ENCODE measurements around the gene UNC5B.

UNC5B gene

DNA sequence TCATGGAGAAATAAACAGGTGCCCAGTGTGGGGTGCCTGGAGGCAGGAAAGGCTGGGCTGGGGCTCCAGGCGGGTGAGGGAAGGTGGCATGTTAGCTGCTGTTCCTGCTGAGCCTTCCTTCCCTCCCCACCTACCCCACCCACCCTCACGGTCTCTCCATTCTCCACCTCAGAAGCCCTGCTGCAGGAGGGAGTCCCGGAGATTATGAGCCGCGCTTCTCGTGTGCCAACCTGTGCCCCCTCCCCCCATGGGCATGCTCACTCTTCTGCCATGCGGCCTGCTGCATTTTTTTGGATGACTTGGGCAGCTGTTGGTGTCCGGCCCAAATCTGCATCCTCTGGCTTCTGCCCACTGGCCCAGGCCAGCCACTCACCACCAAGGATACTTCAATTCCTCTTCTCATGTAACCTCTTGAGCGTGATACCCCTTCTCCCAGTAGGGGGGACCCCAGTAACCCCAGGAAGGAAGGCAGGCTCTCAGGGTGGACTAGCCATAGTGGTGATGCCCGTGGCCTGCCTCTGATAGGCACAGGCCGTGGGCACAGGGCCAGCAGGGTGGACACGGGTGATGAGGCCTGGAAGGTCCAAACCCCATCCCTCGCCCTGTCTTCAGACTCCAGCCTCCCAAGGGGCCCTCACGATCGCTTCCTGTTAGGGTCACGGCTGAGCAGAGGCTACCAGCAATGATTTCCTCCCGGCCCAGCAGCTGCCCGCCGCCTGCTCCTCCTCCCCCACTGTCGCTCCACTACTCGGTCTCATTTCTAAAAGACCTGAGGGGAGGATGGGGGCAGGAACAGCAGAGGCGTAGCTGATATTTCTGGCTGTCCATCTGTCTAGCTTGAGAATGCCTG lies 27.8 kb downstream of the UNC5B start:
- no peak for DNase-seq

- DNase-seq: no peak
Measured at GRCh38 chr10:71241114-71241829, 28.9 kb downstream of the UNC5B start.

- no peak for DNase-seq
Measured at GRCh38 chr10:71241830-71242621, 29.7 kb downstream of the UNC5B start.

DNA sequence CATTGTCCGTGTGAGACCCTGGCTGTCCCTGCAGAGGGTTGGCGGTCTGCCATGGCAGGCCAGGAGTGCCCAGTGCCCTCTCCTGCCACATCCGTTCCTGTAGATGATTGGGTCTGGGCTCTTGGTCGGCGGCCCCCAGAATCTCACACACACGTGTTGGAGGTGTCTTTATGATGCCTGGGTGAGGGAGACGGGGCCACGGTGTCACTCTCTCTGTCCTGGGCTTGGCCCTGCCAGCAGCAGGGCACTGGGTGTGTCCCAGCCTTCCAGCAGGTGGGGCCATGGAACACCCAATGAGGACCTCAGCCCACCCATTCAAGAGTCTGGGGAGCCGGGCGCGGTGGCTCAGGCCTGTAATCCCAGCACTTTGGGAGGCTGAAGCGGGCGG lies 30.2 kb downstream of the UNC5B start:
- DNase-seq: no peak

GRCh38 chr10:71243756-71244395 lies 31.5 kb downstream of the UNC5B start:
- DNase-seq: no peak

- DNase-seq: no peak
Measured at GRCh38 chr10:71244431-71245419, 32.4 kb downstream of the UNC5B start.

DNA sequence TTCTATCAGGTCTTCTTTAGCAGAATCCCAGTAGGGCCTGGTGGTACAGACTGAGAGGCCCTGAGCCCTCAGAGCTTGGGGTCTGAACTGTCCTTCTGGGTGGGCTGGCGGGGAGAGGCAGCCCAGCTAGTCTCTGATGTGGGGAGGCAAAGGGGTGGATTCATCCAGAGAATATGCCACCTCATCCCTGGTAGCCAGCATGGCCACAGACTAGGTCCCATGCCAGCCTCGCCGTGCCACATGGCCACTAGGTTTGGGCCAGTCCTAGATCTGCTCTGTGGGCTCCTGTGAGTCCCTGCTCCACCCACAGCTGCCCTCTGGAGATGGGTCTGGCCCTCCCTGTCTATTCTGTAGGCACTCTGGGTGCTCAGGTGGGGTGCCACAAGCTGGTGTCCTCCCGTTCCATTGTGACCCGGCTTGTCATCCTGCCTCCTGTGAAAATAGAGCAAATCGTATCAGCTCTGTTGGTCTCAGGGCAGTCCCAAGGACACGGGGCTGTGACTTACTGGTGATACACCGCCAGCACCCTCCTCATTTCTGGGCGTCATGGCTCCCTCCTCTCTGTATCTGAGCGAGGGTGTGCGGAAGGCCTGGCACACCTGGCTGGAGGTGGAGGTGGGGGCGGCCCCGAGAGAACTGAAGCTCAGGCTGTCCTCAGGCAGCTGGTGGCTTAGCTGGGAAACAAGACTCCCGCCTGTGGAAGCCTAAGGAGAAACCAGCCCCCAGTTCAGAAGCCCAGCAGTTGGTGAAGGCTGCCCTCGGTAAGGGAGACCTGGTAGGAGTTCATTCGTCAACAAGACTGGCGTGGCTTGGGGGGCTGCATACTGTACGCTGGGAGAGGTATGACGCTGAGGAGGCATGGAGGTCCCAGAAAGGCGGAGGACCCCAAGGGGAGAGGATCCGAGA lies 33.3 kb downstream of the UNC5B start:
- DNase-seq: no peak

DNA sequence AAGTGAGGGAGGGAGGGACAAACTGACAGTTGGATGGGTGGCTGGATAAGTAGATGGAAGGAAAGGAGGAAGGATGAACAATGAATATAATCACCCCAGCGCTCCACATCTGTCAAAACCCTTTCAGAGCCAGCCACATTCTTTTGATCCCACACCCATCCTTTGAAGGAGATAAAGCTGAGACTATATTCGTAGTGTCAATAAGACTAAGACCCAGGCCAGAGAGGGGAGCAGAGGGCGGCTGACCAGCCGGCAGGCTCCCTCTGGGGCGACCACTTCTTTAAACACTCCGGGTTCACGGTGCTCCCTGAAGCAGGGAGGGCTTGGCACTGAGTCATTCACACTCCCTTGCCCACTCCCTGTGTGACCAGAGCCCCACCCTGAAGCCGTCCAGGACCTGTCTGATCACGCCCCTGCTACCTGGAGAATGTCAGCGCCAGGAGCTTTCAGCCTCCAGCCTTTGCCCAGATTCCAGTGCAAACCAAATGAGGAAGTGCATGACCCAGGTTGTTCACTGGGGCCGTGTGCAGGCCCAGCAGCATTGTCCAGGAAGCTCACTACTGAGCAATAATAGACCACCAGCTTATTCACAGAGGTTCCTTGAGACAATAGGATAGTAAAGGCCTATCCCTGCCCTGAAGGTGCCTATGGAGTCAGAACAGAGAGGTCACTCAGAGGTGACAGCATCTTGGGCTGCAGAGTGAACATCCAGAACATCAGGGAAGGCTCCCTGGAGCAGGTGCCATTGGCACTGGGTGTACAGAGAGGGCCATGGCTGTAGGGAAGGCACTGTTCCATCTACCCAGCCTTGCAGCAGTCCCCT lies 34.4 kb downstream of the UNC5B start:
- no peak for DNase-seq

DNA sequence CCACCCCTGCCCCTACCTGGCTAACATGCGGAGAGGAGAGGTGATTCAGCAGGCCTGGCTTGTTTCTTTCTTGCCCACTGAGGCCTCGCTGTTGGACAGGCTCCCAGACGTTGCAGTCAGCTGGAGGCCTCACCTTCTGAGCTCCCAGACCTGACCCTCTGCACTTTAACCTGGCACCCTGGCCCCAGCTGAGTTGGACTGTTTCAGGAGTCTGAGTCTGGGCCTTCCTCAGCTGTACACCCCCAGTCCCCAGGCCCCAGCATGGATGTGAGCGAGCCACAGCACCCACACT lies 35.0 kb downstream of the UNC5B start:
- no peak for DNase-seq

- DNase-seq: no peak
Measured at GRCh38 chr10:71247804-71248203, 35.4 kb downstream of the UNC5B start.

DNA sequence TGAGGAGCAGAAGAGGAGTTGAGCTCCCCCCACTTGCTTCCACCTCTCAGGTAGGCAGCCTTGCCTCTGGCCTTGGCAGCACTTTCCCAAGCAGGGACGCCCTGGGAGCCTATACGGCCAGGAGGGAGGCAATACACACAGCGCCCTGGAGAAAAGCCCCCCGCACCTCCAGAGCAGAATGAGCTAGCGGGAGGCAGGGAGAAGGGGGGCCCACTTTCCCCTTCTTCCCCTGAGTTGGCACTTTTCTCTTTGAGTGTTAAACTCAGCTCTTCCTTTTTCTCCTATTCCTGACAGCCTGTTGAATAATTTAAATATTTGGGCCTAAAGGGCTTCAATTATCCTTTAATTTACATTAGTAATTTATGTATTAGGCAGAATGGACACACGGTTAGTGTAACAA lies 35.8 kb downstream of the UNC5B start:
- DNase-seq: no peak

DNA sequence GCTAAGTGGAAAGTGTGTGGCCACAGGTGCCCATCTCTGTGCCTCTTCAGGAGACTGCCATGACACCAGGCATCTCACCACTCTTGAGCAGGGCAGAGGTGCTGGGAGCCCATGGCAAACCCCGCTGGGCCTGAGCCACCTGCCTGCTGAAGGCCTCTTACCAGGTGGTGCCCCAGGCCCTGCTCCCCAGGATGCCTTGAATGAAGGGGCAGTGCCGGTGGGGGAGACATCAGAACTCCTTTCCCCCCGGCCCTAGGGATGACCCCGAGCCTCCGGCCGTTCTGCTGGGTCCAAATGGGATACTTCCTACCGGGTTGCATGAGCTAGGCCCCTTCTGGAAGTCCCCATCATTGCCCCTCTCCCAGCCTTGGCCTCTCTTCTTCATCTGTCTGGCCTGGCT lies 37.6 kb downstream of the UNC5B start:
- no peak for DNase-seq

DNA sequence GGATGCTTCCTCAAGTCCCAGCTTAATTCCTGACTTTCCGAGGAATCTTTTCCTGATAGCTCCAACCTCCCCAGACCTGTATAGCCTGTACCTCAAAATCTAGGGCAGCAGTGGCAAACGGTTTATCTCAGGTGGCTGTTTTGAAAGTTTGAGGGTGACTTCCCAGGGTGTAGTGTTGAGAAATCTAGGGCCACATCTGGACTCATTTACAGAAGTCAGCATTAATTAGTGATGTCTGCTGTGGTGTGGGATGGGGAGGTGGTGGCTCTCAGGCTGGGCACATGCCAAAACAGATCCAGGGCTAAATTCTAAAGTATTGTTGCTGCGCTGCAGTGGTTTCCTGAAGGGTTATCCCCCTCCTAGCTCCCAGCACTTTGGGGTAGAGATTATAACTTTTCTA lies 38.0 kb downstream of the UNC5B start:
- no peak for DNase-seq

DNA sequence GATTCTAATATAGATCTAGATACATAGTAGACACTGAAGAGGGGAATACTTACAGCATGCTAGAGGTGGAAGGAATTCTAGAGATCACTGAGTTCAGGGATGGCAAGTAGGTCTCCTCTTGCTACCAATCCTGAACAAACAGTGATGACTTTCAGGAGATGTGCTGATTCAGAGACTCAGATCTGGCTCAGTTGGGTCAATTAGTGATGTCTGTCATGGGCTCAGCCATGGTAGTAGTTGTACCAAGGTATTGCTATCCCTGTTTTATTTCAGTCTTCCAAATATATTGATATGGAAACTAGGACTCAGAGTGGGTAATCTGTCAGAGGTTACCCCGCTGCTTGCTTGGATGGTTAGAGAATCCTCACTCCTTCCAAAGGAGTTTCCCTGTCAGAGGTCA lies 38.5 kb downstream of the UNC5B start:
- DNase-seq: no peak

DNA sequence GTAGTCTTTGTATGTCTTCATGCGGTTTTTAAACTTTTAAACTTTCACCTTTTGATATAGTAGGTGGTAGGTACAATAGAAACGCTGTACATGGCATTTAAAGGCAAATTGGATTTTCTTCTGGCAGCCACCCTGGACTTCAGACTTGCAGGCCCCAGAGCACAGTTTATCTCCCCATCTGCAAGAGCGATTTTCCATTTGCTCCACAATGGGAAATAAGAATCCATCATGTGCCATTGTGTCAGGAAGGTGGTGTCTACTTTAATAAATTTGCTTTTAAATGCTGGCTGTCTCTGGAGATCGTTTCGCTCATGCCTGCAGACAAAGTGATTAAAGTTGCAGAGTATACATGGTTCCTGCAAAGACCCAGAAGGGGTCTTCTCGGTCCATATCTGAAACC lies 38.9 kb downstream of the UNC5B start:
- DNase-seq: no peak

DNA sequence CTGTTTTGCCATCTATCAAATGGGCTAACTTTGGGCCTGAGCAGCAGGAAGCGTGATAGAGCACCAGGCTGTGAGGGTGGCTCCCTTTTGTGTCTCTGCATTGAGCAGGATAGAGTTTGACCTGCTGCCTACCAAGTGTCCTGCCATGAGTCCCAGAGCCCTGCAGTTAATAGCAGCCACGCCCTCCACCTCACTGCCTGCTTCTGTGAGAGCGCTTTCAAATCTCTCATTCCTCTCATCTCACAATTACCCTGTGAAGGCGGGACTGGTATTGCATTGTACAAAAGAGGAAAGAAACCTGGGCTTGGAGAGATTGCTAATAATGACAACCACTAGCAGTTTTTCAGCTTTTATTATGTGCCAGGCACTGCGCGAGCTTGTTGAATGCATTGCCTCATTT lies 39.9 kb downstream of the UNC5B start:
- DNase-seq: no peak

DNA sequence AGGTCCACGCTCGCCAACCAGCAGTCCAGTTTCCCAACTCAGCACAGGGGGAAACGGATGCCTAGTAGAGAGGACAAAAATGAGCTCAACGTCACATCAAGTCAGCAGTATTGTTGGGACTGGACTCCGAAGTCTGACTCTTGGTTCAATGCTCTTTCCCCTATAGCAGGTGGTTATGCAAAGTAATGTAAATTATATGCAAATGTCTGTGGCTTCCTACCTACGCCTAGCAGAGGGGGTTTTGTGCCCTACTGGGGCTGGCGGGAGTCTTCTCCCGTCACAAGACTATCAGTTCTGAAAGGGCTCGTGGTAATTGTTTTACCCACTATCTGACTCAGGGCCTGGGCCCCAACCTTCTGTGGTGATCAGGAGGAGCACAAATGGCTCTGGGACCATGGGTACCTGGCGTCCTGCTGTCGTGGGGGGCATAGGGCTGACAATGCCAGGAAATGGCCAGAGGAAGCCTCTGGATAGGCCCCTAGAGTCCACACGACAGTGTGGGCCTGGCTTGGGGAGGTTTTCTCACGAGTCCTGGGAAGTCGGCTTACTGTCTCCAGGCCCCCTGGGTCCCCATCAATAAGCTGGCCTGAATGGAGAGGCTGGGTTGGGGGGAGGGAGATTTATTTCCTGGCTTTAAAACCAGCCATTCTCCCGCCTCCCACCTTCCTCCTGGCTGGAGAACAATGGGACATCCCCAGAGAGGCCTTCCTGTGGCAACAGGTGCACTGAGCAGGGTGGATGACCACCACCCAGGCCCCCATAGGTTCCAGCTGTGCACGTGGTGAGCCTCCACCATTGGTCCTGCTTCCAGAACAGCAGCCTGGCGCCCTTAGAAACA lies 41.8 kb downstream of the UNC5B start:
- DNase-seq: no peak

- DNase-seq: no peak
Measured at GRCh38 chr10:71254834-71255549, 42.6 kb downstream of the UNC5B start.

GRCh38 chr10:71255550-71255807 lies 43.1 kb downstream of the UNC5B start:
- DNase-seq: no peak
